H9 (cell line): Measurements from ENCODE around the gene MALL. TPM values are rescaled to one million over a fixed set of nuclear protein-coding genes. Genes with fewer than 3 reads are reported as not detected.
"Not testable (repeated sequence)": the region's sequence is repeated elsewhere in the genome, so short reads cannot be mapped to it uniquely, and the experiment has no call there.

Experiments
- DNase-seq: peaks from one replicate; pipeline ENCODE4 v3.0.0-alpha.2; 2017
- H2AFZ ChIP-seq: one replicate; pipeline ENCODE4 v1.6.1; 2013; ENCODE audit warnings: mild to moderate bottlenecking, low read length, control low read depth, moderate library complexity
- H2AK5ac ChIP-seq: 2 replicates; pipeline ENCODE4 v1.6.1; 2013; ENCODE audit warnings: low read length, control low read depth, mixed read lengths; ENCODE audit not compliant: insufficient read length
- H2BK120ac ChIP-seq: one replicate; pipeline ENCODE4 v1.6.1; 2013; ENCODE audit warnings: low read depth, mild to moderate bottlenecking, low read length, control low read depth, inconsistent platforms; ENCODE audit not compliant: poor library complexity, severe bottlenecking
- H2BK12ac ChIP-seq: 2 replicates; pipeline ENCODE4 v1.6.1; 2013; ENCODE audit warnings: low read length, control low read depth, mixed read lengths, low read depth; ENCODE audit not compliant: insufficient read length
- H2BK15ac ChIP-seq: 2 replicates; pipeline ENCODE4 v1.6.1; 2013; ENCODE audit warnings: low read depth, low read length, control low read depth
- H2BK20ac ChIP-seq: one replicate; pipeline ENCODE4 v1.6.1; 2013; ENCODE audit warnings: low read depth, mild to moderate bottlenecking, low read length, control low read depth, inconsistent platforms; ENCODE audit not compliant: poor library complexity, severe bottlenecking
- H2BK5ac ChIP-seq: 2 replicates; pipeline ENCODE4 v1.6.1; 2013; ENCODE audit warnings: low read length, control low read depth, mixed read lengths; ENCODE audit not compliant: insufficient read length
- H3K14ac ChIP-seq: 2 replicates; pipeline ENCODE4 v1.6.1; 2013; ENCODE audit warnings: low read length, control low read depth; ENCODE audit not compliant: insufficient read depth
- H3K18ac ChIP-seq: 2 replicates; pipeline ENCODE4 v1.6.1; 2013; ENCODE audit warnings: low read depth, mild to moderate bottlenecking, mixed read lengths, low read length, control low read depth; ENCODE audit not compliant: insufficient read length
- H3K23ac ChIP-seq: 2 replicates; pipeline ENCODE4 v1.6.1; 2013; ENCODE audit warnings: low read length, control low read depth, mixed read lengths, low read depth; ENCODE audit not compliant: insufficient read length
- H3K23me2 ChIP-seq: 2 replicates; pipeline ENCODE4 v1.6.1; 2013; ENCODE audit warnings: low read depth, mild to moderate bottlenecking, mixed read lengths, low read length, control low read depth; ENCODE audit not compliant: insufficient read length, poor library complexity, severe bottlenecking
- H3K27ac ChIP-seq: 2 replicates; pipeline ENCODE4 v1.5.1; 2013; ENCODE audit warnings: low read length, control low read depth, mixed read lengths, low read depth; ENCODE audit not compliant: insufficient read length
- H3K27me3 ChIP-seq: 2 replicates; pipeline ENCODE4 v1.6.1; 2013; ENCODE audit warnings: low read length, control low read depth, inconsistent platforms; ENCODE audit not compliant: insufficient read depth
- H3K4ac ChIP-seq: 2 replicates; pipeline ENCODE4 v1.6.1; 2013; ENCODE audit warnings: low read depth, mild to moderate bottlenecking, control low read depth, inconsistent platforms, low read length, moderate library complexity
- H3K4me1 ChIP-seq: 2 replicates; pipeline ENCODE4 v1.6.1; 2013; ENCODE audit warnings: low read length, control low read depth, inconsistent platforms; ENCODE audit not compliant: insufficient read depth
- H3K4me2 ChIP-seq: 2 replicates; pipeline ENCODE4 v1.6.1; 2013; ENCODE audit warnings: low read length, control low read depth, mixed read lengths; ENCODE audit not compliant: insufficient read length, insufficient read depth
- H3K56ac ChIP-seq: 2 replicates; pipeline ENCODE4 v1.6.1; 2013; ENCODE audit warnings: low read depth, mild to moderate bottlenecking, mixed read lengths, low read length, control low read depth; ENCODE audit not compliant: insufficient read length
- H3K79me1 ChIP-seq: 2 replicates; pipeline ENCODE4 v1.6.1; 2013; ENCODE audit warnings: low read depth, mild to moderate bottlenecking, moderate library complexity, low read length, control low read depth, inconsistent platforms; ENCODE audit not compliant: insufficient read depth, poor library complexity, severe bottlenecking
- H3K79me2 ChIP-seq: 2 replicates; pipeline ENCODE4 v1.6.1; 2013; ENCODE audit warnings: low read length, control low read depth, inconsistent platforms; ENCODE audit not compliant: insufficient read depth
- H3K9ac ChIP-seq: 2 replicates; pipeline ENCODE4 v1.6.1; 2013; ENCODE audit warnings: low read length, control low read depth, mixed read lengths; ENCODE audit not compliant: insufficient read length; ENCODE audit errors: extremely low read depth
- H3K9me3 ChIP-seq: one replicate; pipeline ENCODE4 v1.6.1; 2013; ENCODE audit warnings: low read depth, low read length, inconsistent platforms; ENCODE audit not compliant: control insufficient read depth
- H3T11ph ChIP-seq: one replicate; pipeline ENCODE4 v1.6.1; 2013; ENCODE audit warnings: mild to moderate bottlenecking, low read length, control low read depth, inconsistent platforms
- H4K20me1 ChIP-seq: one replicate; pipeline ENCODE4 v1.6.1; 2013; ENCODE audit not compliant: control insufficient read depth, insufficient read length, insufficient read depth
- H4K5ac ChIP-seq: 2 replicates; pipeline ENCODE4 v1.6.1; 2013; ENCODE audit warnings: low read depth, mild to moderate bottlenecking, mixed read lengths, low read length, control low read depth; ENCODE audit not compliant: insufficient read length
- H4K8ac ChIP-seq: replicated peaks from 2 replicates; pipeline ENCODE4 v1.6.1; 2013; ENCODE audit warnings: low read length, control low read depth, mixed read lengths, low read depth; ENCODE audit not compliant: insufficient read length
- H4K91ac ChIP-seq: 2 replicates; pipeline ENCODE4 v1.6.1; 2013; ENCODE audit warnings: low read depth, mild to moderate bottlenecking, moderate library complexity, mixed read lengths, low read length, control low read depth; ENCODE audit not compliant: insufficient read length
- H3K27ac Mint-ChIP-seq, 3 experiments: 2 replicates in 2 of 3; 3 replicates in 1 of 3; pipeline ENCODE4 v1.8.0; 2020 to 2021; ENCODE audit warnings: mixed read lengths in 3 of 3, mild to moderate bottlenecking in 1 of 3, moderate library complexity in 1 of 3
- H3K27me3 Mint-ChIP-seq: 2 replicates; pipeline ENCODE4 v1.8.0; 2021; ENCODE audit warnings: low read depth, mild to moderate bottlenecking, moderate library complexity, mixed read lengths
- H3K36me3 Mint-ChIP-seq, 3 experiments: 2 replicates in 2 of 3; 3 replicates in 1 of 3; pipeline ENCODE4 v1.8.0; 2020 to 2021; ENCODE audit warnings: low read depth in 3 of 3, mixed read lengths in 3 of 3; ENCODE audit not compliant: insufficient read depth in 1 of 3
- H3K4me1 Mint-ChIP-seq, 2 experiments: 2 replicates each; pipeline ENCODE4 v1.8.0; 2020; ENCODE audit warnings: mixed read lengths in 2 of 2
- H3K4me3 Mint-ChIP-seq, 2 experiments: 2 replicates in 1 of 2; 3 replicates in 1 of 2; pipeline ENCODE4 v1.8.0; 2020 to 2021; ENCODE audit warnings: mild to moderate bottlenecking in 2 of 2, mixed read lengths in 2 of 2, moderate library complexity in 1 of 2
- H3K9me3 Mint-ChIP-seq, 2 experiments: 2 replicates in 1 of 2; 3 replicates in 1 of 2; pipeline ENCODE4 v1.8.0; 2020; ENCODE audit warnings: mild to moderate bottlenecking in 2 of 2, mixed read lengths in 2 of 2, moderate library complexity in 1 of 2
- WGBS: extraction: QIAGEN DNeasy Blood & Tissue Kit; methylation state at CpG from one replicate; pipeline ENCODE4 v1.1.7; 2013; ENCODE audit warnings: missing lambda C conversion rate, low lambda C conversion rate, mixed read lengths; ENCODE audit not compliant: insufficient read length; ENCODE audit errors: extremely low coverage; 5-methylcytosine and 5-hydroxymethylcytosine counted together
- total RNA-seq: library from RNA; stranded (reverse); gene quantifications from 2 replicates; pipeline ENCODE4 v1.2.1, GENCODE V29; 2021

Gene MALL
- total RNA-seq, 1 experiment from 2014 or later, result 5.0 TPM

DNA sequence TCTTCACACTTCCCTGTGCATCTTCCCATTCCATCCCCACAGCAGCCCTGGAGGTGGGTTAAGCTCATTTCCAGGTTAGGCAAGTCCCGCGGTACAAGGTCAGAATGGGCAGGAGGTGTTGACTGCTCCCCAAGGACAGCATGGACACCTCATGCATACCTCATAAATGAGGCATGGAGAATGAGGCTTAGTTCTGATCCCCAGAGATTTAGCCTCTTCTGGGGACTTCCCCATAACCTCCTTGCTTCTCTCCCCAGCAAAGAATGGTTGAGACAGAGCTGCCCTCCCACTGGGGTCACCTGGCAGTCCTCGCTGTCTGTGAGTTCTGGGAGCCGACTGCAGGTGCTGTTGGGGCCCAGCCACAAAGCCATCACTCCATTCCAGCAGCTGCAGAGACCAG is 68.4 kb downstream of the MALL start:
- H3K56ac ChIP-seq, H3K79me2 ChIP-seq, H3K18ac ChIP-seq, H4K5ac ChIP-seq, H2BK20ac ChIP-seq, H3K27me3 Mint-ChIP-seq, H3K23me2 ChIP-seq, H3K4me3 Mint-ChIP-seq, H3T11ph ChIP-seq, H2AK5ac ChIP-seq, H3K27me3 ChIP-seq, H3K4me1 ChIP-seq, H4K8ac ChIP-seq, H2BK120ac ChIP-seq, H3K9ac ChIP-seq, H2AFZ ChIP-seq, H3K79me1 ChIP-seq, H3K9me3 Mint-ChIP-seq, H2BK15ac ChIP-seq, H3K36me3 Mint-ChIP-seq, H3K27ac ChIP-seq, H4K91ac ChIP-seq, H3K4ac ChIP-seq, H3K4me1 Mint-ChIP-seq, H3K4me2 ChIP-seq, H3K27ac Mint-ChIP-seq, DNase-seq, H2BK12ac ChIP-seq, H3K23ac ChIP-seq, H3K9me3 ChIP-seq, H4K20me1 ChIP-seq, H2BK5ac ChIP-seq, H3K14ac ChIP-seq: not testable (repeated sequence)
- no CpG with 5 or more reads among the region's 4 CpGs for WGBS

DNA sequence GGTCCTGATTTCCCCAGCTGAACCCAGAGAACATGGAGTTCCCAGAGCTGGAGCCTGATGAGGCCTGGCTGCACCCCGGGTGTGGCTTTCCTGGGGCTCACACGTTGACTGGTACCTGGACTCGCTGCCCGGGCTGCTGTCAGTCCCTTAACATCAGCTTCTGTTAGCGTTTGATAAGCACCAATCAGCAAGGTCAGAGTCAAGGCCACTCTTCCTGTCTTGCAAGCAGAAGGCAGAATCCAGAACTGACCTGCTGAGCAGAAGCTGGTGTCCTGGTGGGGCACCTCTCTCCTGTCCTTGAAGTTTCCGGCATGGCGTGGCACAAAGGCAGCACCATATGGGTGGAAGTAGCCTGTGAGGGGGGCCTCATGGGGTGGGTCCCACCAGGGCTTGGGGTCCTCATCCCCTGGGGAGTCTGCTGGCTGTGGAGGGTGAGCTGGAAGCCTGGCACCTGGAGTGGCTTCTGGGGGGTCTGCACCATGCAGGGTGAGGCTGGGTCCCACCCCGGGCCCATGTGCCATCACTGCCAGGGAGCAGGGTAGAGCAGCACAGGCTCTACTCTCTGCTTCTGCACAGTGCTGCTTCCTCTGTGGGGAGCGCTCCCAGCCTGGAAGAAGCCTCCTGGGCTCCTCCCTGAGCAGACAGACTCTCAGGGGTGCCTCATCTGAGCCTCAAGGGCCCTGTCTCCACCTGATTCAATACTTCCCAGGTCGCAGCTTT is 73.5 kb downstream of the MALL start:
- not testable (repeated sequence) for H2BK20ac ChIP-seq, H3K27me3 ChIP-seq, H4K91ac ChIP-seq, H4K8ac ChIP-seq, H3K18ac ChIP-seq, H3K79me1 ChIP-seq, H3K27ac ChIP-seq, H3T11ph ChIP-seq, H3K56ac ChIP-seq, H2AFZ ChIP-seq, H3K9me3 Mint-ChIP-seq, H2BK12ac ChIP-seq, H3K36me3 Mint-ChIP-seq, H3K27ac Mint-ChIP-seq, H3K4me2 ChIP-seq, H3K79me2 ChIP-seq, H3K14ac ChIP-seq, H4K5ac ChIP-seq, H2BK15ac ChIP-seq, H3K4me1 ChIP-seq, H3K27me3 Mint-ChIP-seq, H2AK5ac ChIP-seq, H3K9ac ChIP-seq, H3K23ac ChIP-seq, H3K4me1 Mint-ChIP-seq, H3K9me3 ChIP-seq, DNase-seq, H3K4ac ChIP-seq, H4K20me1 ChIP-seq, H2BK5ac ChIP-seq, H2BK120ac ChIP-seq, H3K23me2 ChIP-seq, H3K4me3 Mint-ChIP-seq
- WGBS, result no CpG with 5 or more reads among the region's 10 CpGs
